ENCODE results near the gene PTPA.

DNA sequence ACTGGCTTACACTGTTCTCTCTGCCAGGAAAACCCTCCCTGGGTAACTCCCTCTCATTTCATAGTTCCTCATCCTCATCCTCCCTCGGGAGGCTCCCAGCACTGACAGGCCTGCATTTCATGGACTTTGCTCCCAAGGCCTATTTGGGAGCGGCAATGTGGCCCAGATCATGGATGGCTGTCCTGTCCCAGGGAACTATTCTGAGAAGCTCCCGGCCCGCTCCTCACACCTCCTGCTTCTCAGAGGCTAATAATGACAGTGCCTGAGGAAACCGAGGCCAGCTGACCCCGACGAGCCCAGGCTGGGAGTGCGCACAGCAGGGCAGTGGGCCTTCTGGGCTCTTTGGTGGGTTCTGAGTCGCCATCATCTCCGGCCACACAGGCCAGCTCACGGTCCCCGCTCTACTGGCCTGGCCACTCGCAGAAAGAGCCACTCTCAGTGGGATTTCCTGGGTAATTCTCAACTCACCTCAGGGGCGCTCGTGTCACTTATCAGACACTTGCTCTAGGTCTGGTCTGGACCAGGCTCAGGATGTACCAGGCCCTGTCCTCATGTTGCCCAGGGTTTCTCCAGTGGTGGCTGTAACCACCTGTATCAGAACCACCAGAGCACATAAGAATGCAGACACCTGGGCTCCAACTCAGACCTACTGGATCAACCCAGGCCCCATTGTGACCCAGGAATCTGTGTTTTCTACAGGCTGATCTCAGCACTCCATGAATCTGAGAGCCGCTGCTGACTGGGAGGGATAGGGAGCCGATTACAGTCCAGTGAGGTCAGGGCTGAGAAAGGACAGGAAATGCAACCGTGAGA is 32.3 kb upstream of the PTPA start:
- no peak for TF ChIP-seq ZNF510 (tag by site-specific recombination; IDR thresholded peaks at IDR 0.05; ENCODE audit: insufficient replicate concordance)
- TF ChIP-seq ZNF571 (tag by site-specific recombination; IDR thresholded peaks at IDR 0.05), result no peak
- TF ChIP-seq ZNF404 (tag by site-specific recombination; IDR thresholded peaks at IDR 0.05), result no peak
- no peak for TF ChIP-seq ZNF16 (tag by site-specific recombination; IDR thresholded peaks at IDR 0.05; ENCODE audit: low read depth)
- TF ChIP-seq CTCF (tag by site-specific recombination; IDR thresholded peaks at IDR 0.05), result no peak
- TF ChIP-seq, protein P1, sequence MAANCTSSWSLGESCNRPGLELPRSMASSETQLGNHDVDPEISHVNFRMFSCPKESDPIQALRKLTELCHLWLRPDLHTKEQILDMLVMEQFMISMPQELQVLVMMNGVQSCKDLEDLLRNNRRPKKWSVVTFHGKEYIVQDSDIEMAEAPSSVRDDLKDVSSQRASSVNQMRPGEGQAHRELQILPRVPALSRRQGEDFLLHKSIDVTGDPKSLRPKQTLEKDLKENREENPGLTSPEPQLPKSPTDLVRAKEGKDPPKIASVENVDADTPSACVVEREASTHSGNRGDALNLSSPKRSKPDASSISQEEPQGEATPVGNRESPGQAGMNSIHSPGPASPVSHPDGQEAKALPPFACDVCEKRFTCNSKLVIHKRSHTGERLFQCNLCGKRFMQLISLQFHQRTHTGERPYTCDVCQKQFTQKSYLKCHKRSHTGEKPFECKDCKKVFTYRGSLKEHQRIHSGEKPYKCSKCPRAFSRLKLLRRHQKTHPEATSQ (tag by site-specific recombination; IDR thresholded peaks at IDR 0.05), result no peak
- no peak for TF ChIP-seq PBX3 (CRISPR knock-in tag; IDR thresholded peaks at IDR 0.05)
- TF ChIP-seq PRDM10 (tag by site-specific recombination; IDR thresholded peaks at IDR 0.05), result no peak

All from HEK293 (cell line).